Liver (tissue), 9 donors: Measurements from ENCODE around the gene MOB3B. TPM values are rescaled to one million over a fixed set of nuclear protein-coding genes. Genes with fewer than 3 reads are reported as not detected.

Source experiments
- DNase-seq: peaks from one replicate; pipeline ENCODE4 v3.0.0-alpha.2; 2017; ENCODE audit warnings: low spot score
- H3K27ac ChIP-seq, 2 donors: one replicate each; pipeline ENCODE4 v1.7.0; 2013; ENCODE audit warnings: inconsistent platforms in 2 of 2, low read length in 2 of 2, control low read depth in 1 of 2, low read depth in 1 of 2, mild to moderate bottlenecking in 1 of 2
- H3K27me3 ChIP-seq, 4 donors: one replicate each; pipeline versions ENCODE4 v1.6.1 to v1.7.0; 2013; ENCODE audit warnings: low read length in 3 of 4, inconsistent platforms in 1 of 4, mild to moderate bottlenecking in 1 of 4, moderate library complexity in 1 of 4; ENCODE audit not compliant: control insufficient read depth in 4 of 4, insufficient read depth in 4 of 4
- H3K36me3 ChIP-seq, 4 donors: one replicate each; pipeline versions ENCODE4 v1.6.1 to v1.7.0; 2013; ENCODE audit warnings: low read length in 3 of 4, mild to moderate bottlenecking in 3 of 4, low read depth in 1 of 4, moderate library complexity in 1 of 4; ENCODE audit not compliant: control insufficient read depth in 4 of 4, insufficient read depth in 3 of 4
- H3K4me1 ChIP-seq, 4 donors: one replicate each; pipeline versions ENCODE4 v1.6.1 to v1.7.0; 2013; ENCODE audit warnings: low read length in 3 of 4, mild to moderate bottlenecking in 3 of 4, moderate library complexity in 1 of 4; ENCODE audit not compliant: control insufficient read depth in 4 of 4, insufficient read depth in 4 of 4
- H3K4me3 ChIP-seq, 3 donors: one replicate each; pipeline versions ENCODE4 v1.6.1 to v1.7.0; 2013; ENCODE audit warnings: low read length in 3 of 3, control low read depth in 1 of 3, low read depth in 1 of 3, mild to moderate bottlenecking in 1 of 3
- H3K9ac ChIP-seq, 2 donors: one replicate each; pipeline ENCODE4 v1.7.0; 2013; ENCODE audit warnings: low read length in 2 of 2, mild to moderate bottlenecking in 2 of 2, moderate library complexity in 2 of 2, control low read depth in 1 of 2, low read depth in 1 of 2
- H3K9me3 ChIP-seq, 4 donors: one replicate each; pipeline versions ENCODE4 v1.6.1 to v1.7.0; 2013; ENCODE audit warnings: low read length in 3 of 4; ENCODE audit not compliant: control insufficient read depth in 4 of 4
- ATF3 ChIP-seq: IDR thresholded peaks from 2 replicates; pipeline ENCODE4 v1.6.1; 2016; ENCODE audit warnings: antibody characterized with exemption
- EGR1 ChIP-seq, 2 donors: IDR thresholded peaks; 2 replicates each; pipeline ENCODE4 v1.6.1; 2016 to 2018; ENCODE audit warnings: antibody characterized with exemption in 2 of 2, low read depth in 2 of 2
- FOXA1 ChIP-seq: IDR thresholded peaks from 2 replicates; pipeline ENCODE4 v1.6.1; 2016; ENCODE audit warnings: antibody characterized with exemption
- FOXA2 ChIP-seq: IDR thresholded peaks from 2 replicates; pipeline ENCODE4 v1.6.1; 2016; ENCODE audit warnings: antibody characterized with exemption
- HNF4A ChIP-seq, 2 donors: conservative IDR thresholded peaks; 2 replicates each; pipeline ENCODE4 v1.6.1; 2016; ENCODE audit warnings: antibody characterized with exemption in 2 of 2, mild to moderate bottlenecking in 2 of 2
- HNF4G ChIP-seq: IDR thresholded peaks from 2 replicates; pipeline ENCODE4 v1.6.1; 2016; ENCODE audit warnings: antibody characterized with exemption
- NR2F2 ChIP-seq: IDR thresholded peaks from 2 replicates; pipeline ENCODE4 v1.6.1; 2016; ENCODE audit warnings: antibody characterized with exemption
- RAD21 ChIP-seq, 2 donors: IDR thresholded peaks; 2 replicates each; pipeline ENCODE4 v1.6.1; 2016; ENCODE audit warnings: antibody characterized with exemption in 2 of 2, mild to moderate bottlenecking in 2 of 2
- SP1 ChIP-seq: IDR thresholded peaks from 2 replicates; pipeline ENCODE4 v1.6.1; 2018; ENCODE audit warnings: antibody characterized with exemption, mild to moderate bottlenecking
- TAF1 ChIP-seq: conservative IDR thresholded peaks from 2 replicates; pipeline ENCODE4 v1.6.1; 2016; ENCODE audit warnings: antibody characterized with exemption, mild to moderate bottlenecking
- YY1 ChIP-seq: IDR thresholded peaks from 2 replicates; pipeline ENCODE4 v1.6.1; 2016; ENCODE audit warnings: antibody characterized with exemption, mild to moderate bottlenecking
- WGBS: extraction: QIAGEN DNeasy Blood & Tissue Kit; methylation state at CpG from one replicate; pipeline ENCODE4 v1.1.7; 2013; 5-methylcytosine and 5-hydroxymethylcytosine counted together
- polyA plus RNA-seq, 2 donors: library from polyadenylated mRNA; stranded (reverse) in 1 of 2; unstranded in 1 of 2; fragments of 200-250 nt in 1 of 2; fragments of >200 nt in 1 of 2; fragmentation: Nextera tagmentation in 1 of 2; extraction: Ambion mirVana in 1 of 2; gene quantifications; one replicate each; pipeline versions ENCODE4 v1.2.1 to v1.2.3, GENCODE V29; 2013 to 2015
- total RNA-seq, 2 donors: library from RNA; depleted of rRNA; stranded (reverse); fragments of >200 nt; gene quantifications; one replicate each; pipeline ENCODE4 v1.2.3, GENCODE V29; 2014
- TF ChIP-seq, protein P1 (sequence below): IDR thresholded peaks from 2 replicates; pipeline ENCODE4 v1.6.1; 2016; ENCODE audit warnings: antibody characterized with exemption
- TF ChIP-seq, protein P2 (sequence below): IDR thresholded peaks from 2 replicates; pipeline ENCODE4 v1.6.1; 2016; ENCODE audit warnings: antibody characterized with exemption
- donor health status: healthy.
- donor health status: healthy.
- donor health status: healthy.
- donor health status: healthy.
- donor health status: healthy.

Gene MOB3B
- total and polyA plus RNA-seq, 4 donors = 0.36 to 1.1 (median 0.76) TPM

GRCh38 chr9:27425827-27426510, 103.6 kb downstream of the MOB3B start:
- DNase-seq = no peak
- Histone ChIP-seq H3K27ac (no peak overlapping the region), H3K27me3 (no peaks in the 10 kb centered on the region), H3K36me3 (no peaks in the 10 kb centered on the region), H3K9ac (no peak overlapping the region), H3K4me3 (no peak overlapping the region), H3K4me1 (no peaks in the 10 kb centered on the region), H3K9me3 (no peaks in the 10 kb centered on the region)
- no peak for TF ChIP-seq HNF4G
- TF ChIP-seq SP1 = no peak
- no peak for TF ChIP-seq FOXA2
- TF ChIP-seq FOXA1 = no peak
- TF ChIP-seq HNF4A (conservative IDR thresholded peaks at IDR 0.05) = no peak
- no peak for TF ChIP-seq EGR1 (IDR thresholded peaks at IDR 0.05; ENCODE audit: low read depth in 2 of 2)
- TF ChIP-seq, protein P1, sequence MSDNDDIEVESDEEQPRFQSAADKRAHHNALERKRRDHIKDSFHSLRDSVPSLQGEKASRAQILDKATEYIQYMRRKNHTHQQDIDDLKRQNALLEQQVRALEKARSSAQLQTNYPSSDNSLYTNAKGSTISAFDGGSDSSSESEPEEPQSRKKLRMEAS = no peak
- no peak for TF ChIP-seq ATF3
- no peak for TF ChIP-seq RAD21 (IDR thresholded peaks at IDR 0.05)
- TF ChIP-seq TAF1 = no peak
- no peak for TF ChIP-seq YY1
- TF ChIP-seq NR2F2 = no peak
- 87% methylated on average over 4 of the region's 4 CpGs for WGBS

DNA sequence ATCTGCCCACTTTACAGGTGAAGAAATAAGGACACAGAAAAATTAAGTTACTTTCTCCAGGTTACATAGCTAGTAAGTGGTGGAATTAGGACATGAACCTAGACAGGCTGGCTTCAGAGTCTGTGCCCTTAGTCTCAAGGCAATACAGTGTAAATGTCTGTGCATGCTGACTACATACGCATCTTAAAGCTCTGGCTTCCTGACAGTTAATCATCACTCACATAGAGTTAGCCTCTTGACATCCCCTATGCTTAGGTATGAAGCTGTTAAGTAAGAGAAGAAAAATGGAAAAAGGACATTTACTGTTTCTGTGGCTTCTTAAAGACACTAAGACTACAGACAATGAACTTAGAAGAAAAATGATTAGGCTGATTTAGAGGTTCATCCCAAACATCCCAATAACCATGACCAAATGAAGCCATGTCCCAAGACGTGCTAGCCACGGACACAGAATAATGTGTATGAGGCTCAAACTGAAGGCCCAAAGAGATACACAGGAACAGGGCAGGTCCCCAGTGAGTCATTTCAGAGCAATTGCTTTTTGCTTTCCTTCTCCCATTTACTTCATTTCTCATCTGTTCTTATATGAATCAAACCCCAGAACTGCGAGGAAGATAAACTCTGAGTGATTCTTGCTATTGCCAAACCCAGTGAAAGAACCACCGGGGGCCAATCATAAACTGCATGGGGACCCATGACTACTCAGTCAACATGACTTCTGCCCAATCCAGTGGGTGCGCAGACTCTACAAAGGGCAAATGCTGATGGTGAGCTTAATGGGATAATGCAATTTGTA, 105.5 kb downstream of the MOB3B start:
- Histone ChIP-seq H3K4me1 (no peaks in the 10 kb centered on the region), H3K9me3 (no peaks in the 10 kb centered on the region), H3K36me3 (no peaks in the 10 kb centered on the region), H3K4me3 (no peak overlapping the region), H3K9ac (no peak overlapping the region), H3K27ac (no peak overlapping the region), H3K27me3 (no peaks in the 10 kb centered on the region)
- WGBS = 94% methylated on average over 6 of the region's 6 CpGs
- DNase-seq = no peak
- TF ChIP-seq RAD21 (IDR thresholded peaks at IDR 0.05) = no peak

- Histone ChIP-seq H3K4me3 (no peak overlapping the region), H3K36me3 (no peaks in the 10 kb centered on the region), H3K9ac (no peak overlapping the region), H3K27me3 (no peaks in the 10 kb centered on the region), H3K9me3 (no peaks in the 10 kb centered on the region), H3K27ac (no peak overlapping the region), H3K4me1 (no peaks in the 10 kb centered on the region)
- no peak for TF ChIP-seq YY1
- no peak for TF ChIP-seq HNF4G
- TF ChIP-seq, protein P2, sequence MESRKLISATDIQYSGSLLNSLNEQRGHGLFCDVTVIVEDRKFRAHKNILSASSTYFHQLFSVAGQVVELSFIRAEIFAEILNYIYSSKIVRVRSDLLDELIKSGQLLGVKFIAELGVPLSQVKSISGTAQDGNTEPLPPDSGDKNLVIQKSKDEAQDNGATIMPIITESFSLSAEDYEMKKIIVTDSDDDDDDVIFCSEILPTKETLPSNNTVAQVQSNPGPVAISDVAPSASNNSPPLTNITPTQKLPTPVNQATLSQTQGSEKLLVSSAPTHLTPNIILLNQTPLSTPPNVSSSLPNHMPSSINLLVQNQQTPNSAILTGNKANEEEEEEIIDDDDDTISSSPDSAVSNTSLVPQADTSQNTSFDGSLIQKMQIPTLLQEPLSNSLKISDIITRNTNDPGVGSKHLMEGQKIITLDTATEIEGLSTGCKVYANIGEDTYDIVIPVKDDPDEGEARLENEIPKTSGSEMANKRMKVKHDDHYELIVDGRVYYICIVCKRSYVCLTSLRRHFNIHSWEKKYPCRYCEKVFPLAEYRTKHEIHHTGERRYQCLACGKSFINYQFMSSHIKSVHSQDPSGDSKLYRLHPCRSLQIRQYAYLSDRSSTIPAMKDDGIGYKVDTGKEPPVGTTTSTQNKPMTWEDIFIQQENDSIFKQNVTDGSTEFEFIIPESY = no peak
- no peak for TF ChIP-seq ATF3
- TF ChIP-seq SP1 = no peak
- 87% methylated on average over 1 of the region's 1 CpG for WGBS
- DNase-seq = no peak
Observed at GRCh38 chr9:27422279-27422834, 107.3 kb downstream of the MOB3B start.
